CD4-positive, CD25-positive, alpha-beta regulatory T cell (primary cell): Measurements from ENCODE around the gene PSMC1. TPM values are rescaled to one million over a fixed set of nuclear protein-coding genes. Genes with fewer than 3 reads are reported as not detected.

Source experiments
- ATAC-seq, 2 donors: fragments of 150-1000 bp; cut with Tn5 transposase; one replicate each; pipeline ENCODE4 v1.10.0; 2021; ENCODE audit warnings: low read depth in 2 of 2, moderate number of reproducible peaks in 2 of 2, moderate library complexity in 1 of 2
- DNase-seq, 3 donors: peaks; one replicate each; pipeline versions ENCODE4 v3.0.0 to v3.0.0-alpha.2; 2012 to 2022; ENCODE audit warnings: mixed read lengths in 1 of 3
- H3K27ac ChIP-seq: one replicate; pipeline ENCODE4 v1.7.0; 2013; ENCODE audit warnings: mild to moderate bottlenecking, low read length; ENCODE audit not compliant: insufficient read depth, poor library complexity, severe bottlenecking
- H3K27me3 ChIP-seq: one replicate; pipeline ENCODE4 v1.7.0; 2013; ENCODE audit warnings: low read length; ENCODE audit not compliant: control insufficient read depth, insufficient read depth
- H3K36me3 ChIP-seq: one replicate; pipeline ENCODE4 v1.7.0; 2013; ENCODE audit warnings: mild to moderate bottlenecking, low read length, moderate library complexity; ENCODE audit not compliant: control insufficient read depth, insufficient read depth
- H3K4me1 ChIP-seq: 2 replicates; pipeline ENCODE4 v1.7.0; 2013; ENCODE audit warnings: mild to moderate bottlenecking, low read length; ENCODE audit not compliant: insufficient read depth, control insufficient read depth, poor library complexity, severe bottlenecking
- H3K4me3 ChIP-seq: one replicate; pipeline ENCODE4 v1.7.0; 2013; ENCODE audit warnings: low read depth, mild to moderate bottlenecking, low read length, moderate library complexity
- H3K9me3 ChIP-seq, 2 experiments: 1 replicate in 1 of 2; 2 replicates in 1 of 2; pipeline ENCODE4 v1.7.0; 2013; ENCODE audit warnings: low read length in 2 of 2, mild to moderate bottlenecking in 1 of 2, moderate library complexity in 1 of 2; ENCODE audit not compliant: control insufficient read depth in 2 of 2
- H3K27ac Mint-ChIP-seq, 3 donors: one replicate each; pipeline ENCODE4 v1.8.0; 2020 to 2022; ENCODE audit warnings: mild to moderate bottlenecking in 3 of 3, mixed read lengths in 3 of 3, moderate library complexity in 2 of 3
- H3K27me3 Mint-ChIP-seq: one replicate; pipeline ENCODE4 v1.8.0; 2022; ENCODE audit warnings: mild to moderate bottlenecking, mixed read lengths
- H3K36me3 Mint-ChIP-seq: one replicate; pipeline ENCODE4 v1.8.0; 2020; ENCODE audit warnings: mixed read lengths
- H3K4me1 Mint-ChIP-seq, 4 donors: one replicate each; pipeline ENCODE4 v1.8.0; 2020 to 2022; ENCODE audit warnings: mixed read lengths in 4 of 4, mild to moderate bottlenecking in 1 of 4
- H3K4me3 Mint-ChIP-seq, 4 donors: one replicate each; pipeline ENCODE4 v1.8.0; 2020 to 2022; ENCODE audit warnings: mild to moderate bottlenecking in 4 of 4, mixed read lengths in 4 of 4, moderate library complexity in 3 of 4
- H3K9me3 Mint-ChIP-seq, 7 donors: one replicate each; pipeline ENCODE4 v1.8.0; 2020 to 2022; ENCODE audit warnings: mixed read lengths in 7 of 7, mild to moderate bottlenecking in 3 of 7, moderate library complexity in 2 of 7
- polyA plus RNA-seq, 4 donors: library from polyadenylated mRNA; unstranded; fragments of 300-500 nt; fragmentation: Illumina TruSeq; gene quantifications; one replicate each; pipeline ENCODE4 v1.2.3, GENCODE V29; 2021
- total RNA-seq: library from RNA; stranded (reverse); gene quantifications from one replicate; pipeline ENCODE4 v1.2.3, GENCODE V29; 2022

The PSMC1 gene
- total and polyA plus RNA-seq, 5 donors from 2014 or later, result 73.7 to 162 (median 106) TPM

- H3K36me3 Mint-ChIP-seq, result peaks cover 28% of the 10 kb centered on the region
- H3K36me3 ChIP-seq, result peaks cover 49% of the 10 kb centered on the region
- no peaks in the 10 kb centered on the region for H3K27me3 ChIP-seq
- no peak overlapping the region for H3K4me3 ChIP-seq
- H3K4me1 Mint-ChIP-seq, result peaks cover 0 to 20% (median 6%) of the 10 kb centered on the region in 4 donors
- no peak overlapping the region for H3K27ac ChIP-seq
- no peak overlapping the region for H3K27ac Mint-ChIP-seq
- no peak for ATAC-seq
- DNase-seq, result no peak
- no peaks in the 10 kb centered on the region for H3K27me3 Mint-ChIP-seq
- H3K9me3 ChIP-seq, result no peaks in the 10 kb centered on the region
- no peaks in the 10 kb centered on the region for H3K4me1 ChIP-seq
- H3K4me3 Mint-ChIP-seq, result no peak overlapping the region
- H3K9me3 Mint-ChIP-seq, result peaks cover 0 to 1% (median 0%) of the 10 kb centered on the region in 7 donors
Observed at GRCh38 chr14:90297876-90298629, 41.7 kb downstream of the PSMC1 start.

GRCh38 chr14:90299408-90299807 is 43.1 kb downstream of the PSMC1 start:
- H3K9me3 ChIP-seq, result no peaks in the 10 kb centered on the region
- H3K4me3 ChIP-seq, result no peak overlapping the region
- Mint-ChIP-seq H3K4me1 (peaks cover 0 to 18% (median 6%) of the 10 kb centered on the region in 4 donors), H3K9me3 (peaks cover 0 to 1% (median 0%) of the 10 kb centered on the region in 7 donors), H3K4me3 (no peak overlapping the region), H3K36me3 (peaks cover 29% of the 10 kb centered on the region), H3K27ac (no peak overlapping the region), H3K27me3 (no peaks in the 10 kb centered on the region)
- no peaks in the 10 kb centered on the region for H3K4me1 ChIP-seq
- H3K36me3 ChIP-seq, result peaks cover 49% of the 10 kb centered on the region
- DNase-seq (no peak), ATAC-seq (no peak)
- H3K27me3 ChIP-seq, result no peaks in the 10 kb centered on the region
- H3K27ac ChIP-seq, result no peak overlapping the region

- H3K4me3 Mint-ChIP-seq, result peak overlapping the region in 1 of 4 donors; percentile 49
- peak overlapping the region in 2 of 3 donors; percentile 56 to 73 for H3K27ac Mint-ChIP-seq
- peaks cover 0 to 1% (median 0%) of the 10 kb centered on the region in 7 donors for H3K9me3 Mint-ChIP-seq
- Histone ChIP-seq H3K27ac (no peak overlapping the region), H3K36me3 (peaks cover 47% of the 10 kb centered on the region), H3K4me1 (no peaks in the 10 kb centered on the region), H3K9me3 (no peaks in the 10 kb centered on the region), H3K27me3 (no peaks in the 10 kb centered on the region), H3K4me3 (no peak overlapping the region)
- peaks cover 0 to 20% (median 12%) of the 10 kb centered on the region in 4 donors for H3K4me1 Mint-ChIP-seq
- no peaks in the 10 kb centered on the region for H3K27me3 Mint-ChIP-seq
- DNase-seq (no peak), ATAC-seq (no peak)
- peaks cover 34% of the 10 kb centered on the region for H3K36me3 Mint-ChIP-seq
Observed at GRCh38 chr14:90300611-90301047, 44.3 kb downstream of the PSMC1 start.

- no peaks in the 10 kb centered on the region for H3K27me3 Mint-ChIP-seq
- peaks cover 0 to 1% (median 0%) of the 10 kb centered on the region in 7 donors for H3K9me3 Mint-ChIP-seq
- no peak for DNase-seq
- peak overlapping the region in 1 of 3 donors; percentile 73 for H3K27ac Mint-ChIP-seq
- peaks cover 47% of the 10 kb centered on the region for H3K36me3 ChIP-seq
- H3K4me3 Mint-ChIP-seq, result no peak overlapping the region
- H3K9me3 ChIP-seq, result no peaks in the 10 kb centered on the region
- H3K36me3 Mint-ChIP-seq, result peaks cover 37% of the 10 kb centered on the region
- no peaks in the 10 kb centered on the region for H3K27me3 ChIP-seq
- H3K27ac ChIP-seq, result no peak overlapping the region
- H3K4me1 Mint-ChIP-seq, result peaks cover 0 to 20% (median 12%) of the 10 kb centered on the region in 4 donors
- no peak for ATAC-seq
- H3K4me1 ChIP-seq, result no peaks in the 10 kb centered on the region
- H3K4me3 ChIP-seq, result no peak overlapping the region
Observed at GRCh38 chr14:90301122-90301521, 44.8 kb downstream of the PSMC1 start.

GRCh38 chr14:90301668-90302090 is 45.3 kb downstream of the PSMC1 start:
- H3K4me1 ChIP-seq, result no peaks in the 10 kb centered on the region
- H3K27ac Mint-ChIP-seq, result peak overlapping the region in 1 of 3 donors; percentile 13
- no peak overlapping the region for H3K4me3 ChIP-seq
- DNase-seq, result peak in 2 of 3 donors; percentile 11 to 20
- peaks cover 0 to 20% (median 13%) of the 10 kb centered on the region in 4 donors for H3K4me1 Mint-ChIP-seq
- no peaks in the 10 kb centered on the region for H3K27me3 Mint-ChIP-seq
- H3K4me3 Mint-ChIP-seq, result no peak overlapping the region
- H3K36me3 Mint-ChIP-seq, result peaks cover 37% of the 10 kb centered on the region
- no peaks in the 10 kb centered on the region for H3K9me3 ChIP-seq
- no peak for ATAC-seq
- H3K27me3 ChIP-seq, result no peaks in the 10 kb centered on the region
- peaks cover 0 to 1% (median 0%) of the 10 kb centered on the region in 7 donors for H3K9me3 Mint-ChIP-seq
- H3K36me3 ChIP-seq, result peaks cover 45% of the 10 kb centered on the region
- no peak overlapping the region for H3K27ac ChIP-seq

GRCh38 chr14:90302529-90303303 is 46.4 kb downstream of the PSMC1 start:
- H3K9me3 Mint-ChIP-seq, result peaks cover 0 to 1% (median 0%) of the 10 kb centered on the region in 7 donors
- H3K36me3 Mint-ChIP-seq, result peaks cover 41% of the 10 kb centered on the region
- H3K4me1 Mint-ChIP-seq, result peaks cover 5 to 20% (median 14%) of the 10 kb centered on the region in 4 donors
- peak overlapping the region in 1 of 4 donors; percentile 68 for H3K4me3 Mint-ChIP-seq
- H3K27me3 Mint-ChIP-seq, result no peaks in the 10 kb centered on the region
- peak overlapping the region in 1 of 3 donors; percentile 35 for H3K27ac Mint-ChIP-seq
- Histone ChIP-seq H3K9me3 (no peaks in the 10 kb centered on the region), H3K27ac (no peak overlapping the region), H3K27me3 (no peaks in the 10 kb centered on the region), H3K36me3 (peaks cover 48% of the 10 kb centered on the region), H3K4me1 (no peaks in the 10 kb centered on the region), H3K4me3 (no peak overlapping the region)
- ATAC-seq (no peak), DNase-seq (no peak)

DNA sequence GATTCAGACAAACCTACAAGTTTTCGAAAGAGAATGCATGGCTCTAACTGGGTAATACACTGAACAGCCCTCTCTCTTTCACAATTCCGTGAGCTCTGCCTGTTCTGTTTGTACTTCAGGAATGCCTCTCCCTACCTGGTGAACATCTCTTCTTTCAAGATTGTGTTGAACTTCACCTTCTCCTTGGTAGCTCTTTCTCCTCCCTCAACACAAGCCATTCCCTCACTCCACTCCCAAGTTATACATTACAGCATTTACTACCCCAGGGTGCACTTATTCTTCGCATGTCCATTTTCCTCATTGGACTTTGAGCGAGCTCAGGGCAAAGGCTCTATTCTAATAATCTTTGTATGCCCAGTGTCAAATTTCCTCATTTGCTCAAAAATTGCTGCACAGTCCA is 47.1 kb downstream of the PSMC1 start:
- Histone ChIP-seq H3K4me3 (no peak overlapping the region), H3K27ac (no peak overlapping the region), H3K27me3 (no peaks in the 10 kb centered on the region), H3K36me3 (peaks cover 44% of the 10 kb centered on the region), H3K9me3 (no peaks in the 10 kb centered on the region), H3K4me1 (no peaks in the 10 kb centered on the region)
- Mint-ChIP-seq H3K9me3 (peaks cover 0 to 1% (median 0%) of the 10 kb centered on the region in 7 donors), H3K27ac (peak overlapping the region in 2 of 3 donors; percentile 29 to 46), H3K4me1 (peaks cover 5 to 20% (median 14%) of the 10 kb centered on the region in 4 donors), H3K36me3 (peaks cover 45% of the 10 kb centered on the region), H3K27me3 (no peaks in the 10 kb centered on the region), H3K4me3 (no peak overlapping the region)
- ATAC-seq (no peak), DNase-seq (no peak)
